ENCODE measurements around the gene PPFIA4.

The PPFIA4 gene

DNA sequence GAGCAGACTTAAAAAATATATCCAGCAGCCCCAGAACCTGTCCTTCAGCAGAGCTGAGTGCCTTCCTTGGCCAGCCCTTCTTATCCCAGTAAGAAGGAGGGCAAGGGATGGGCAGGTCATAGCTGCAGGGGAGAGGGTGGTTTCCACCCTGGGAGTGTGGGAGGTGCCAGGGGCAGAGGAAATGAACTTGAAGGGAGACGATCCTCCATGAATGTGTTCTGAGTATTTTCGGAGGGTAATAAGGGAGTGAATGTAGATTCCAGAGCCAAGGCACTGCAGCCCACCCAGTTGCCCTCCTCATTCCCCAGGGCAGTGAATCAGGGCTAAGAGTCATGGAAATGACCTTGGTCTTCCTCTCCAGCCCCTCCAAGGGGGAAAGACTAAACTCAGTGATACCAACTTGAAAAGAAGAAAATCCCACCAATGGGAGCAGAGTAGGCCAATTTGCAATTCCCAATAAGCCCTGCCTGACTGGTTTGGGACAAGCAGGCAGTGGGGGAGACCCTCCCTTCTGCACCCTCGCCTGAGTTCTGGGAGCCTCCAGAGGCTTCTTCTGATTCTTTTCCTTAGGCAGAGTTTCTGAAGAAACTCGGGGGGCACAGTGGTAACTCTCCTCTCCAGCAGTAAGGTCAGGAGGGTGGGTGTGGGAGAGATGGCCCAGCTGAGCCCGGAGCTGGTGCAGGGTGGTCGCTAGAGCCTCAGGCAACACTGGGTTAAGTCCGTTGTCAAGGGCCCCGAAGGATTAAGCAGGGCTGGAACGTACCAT lies 55.4 kb downstream of the PPFIA4 start:
- DNase-seq (ENCODE audit: low read depth in 2 of 3, low spot score in 1 of 3) = no peak

GRCh38 chr1:203082231-203082505 lies 55.9 kb downstream of the PPFIA4 start:
- DNase-seq (ENCODE audit: low read depth in 2 of 3, low spot score in 1 of 3) = no peak

- no peak for DNase-seq (ENCODE audit: low read depth in 2 of 3, low spot score in 1 of 3)
These were observed 56.5 kb downstream of the PPFIA4 start for GRCh38 chr1:203082571-203083462.

DNA sequence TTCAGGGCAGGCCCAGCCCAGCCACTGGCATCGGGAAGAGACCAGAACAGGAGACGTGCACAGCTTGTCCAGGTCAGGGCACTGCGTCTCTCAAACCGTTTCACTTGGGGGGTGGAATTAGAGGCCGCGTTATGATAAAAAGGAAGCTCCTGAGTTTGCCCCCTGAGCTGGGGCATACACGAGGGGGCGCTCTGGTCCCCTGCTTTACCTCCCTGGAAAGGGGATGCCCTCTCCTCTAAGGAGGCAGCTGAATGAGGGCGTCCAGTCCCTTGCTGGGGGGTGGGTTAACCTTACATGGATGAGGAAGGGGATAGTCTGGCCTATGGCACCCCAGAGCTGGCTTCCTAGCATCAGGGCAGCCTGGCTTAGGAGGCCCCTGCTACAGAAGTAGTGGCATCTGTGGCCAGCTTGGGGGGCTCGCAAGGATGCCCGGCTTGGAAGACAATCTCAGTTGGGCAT lies 57.2 kb downstream of the PPFIA4 start:
- DNase-seq (ENCODE audit: low read depth in 2 of 3, low spot score in 1 of 3) = no peak

DNA sequence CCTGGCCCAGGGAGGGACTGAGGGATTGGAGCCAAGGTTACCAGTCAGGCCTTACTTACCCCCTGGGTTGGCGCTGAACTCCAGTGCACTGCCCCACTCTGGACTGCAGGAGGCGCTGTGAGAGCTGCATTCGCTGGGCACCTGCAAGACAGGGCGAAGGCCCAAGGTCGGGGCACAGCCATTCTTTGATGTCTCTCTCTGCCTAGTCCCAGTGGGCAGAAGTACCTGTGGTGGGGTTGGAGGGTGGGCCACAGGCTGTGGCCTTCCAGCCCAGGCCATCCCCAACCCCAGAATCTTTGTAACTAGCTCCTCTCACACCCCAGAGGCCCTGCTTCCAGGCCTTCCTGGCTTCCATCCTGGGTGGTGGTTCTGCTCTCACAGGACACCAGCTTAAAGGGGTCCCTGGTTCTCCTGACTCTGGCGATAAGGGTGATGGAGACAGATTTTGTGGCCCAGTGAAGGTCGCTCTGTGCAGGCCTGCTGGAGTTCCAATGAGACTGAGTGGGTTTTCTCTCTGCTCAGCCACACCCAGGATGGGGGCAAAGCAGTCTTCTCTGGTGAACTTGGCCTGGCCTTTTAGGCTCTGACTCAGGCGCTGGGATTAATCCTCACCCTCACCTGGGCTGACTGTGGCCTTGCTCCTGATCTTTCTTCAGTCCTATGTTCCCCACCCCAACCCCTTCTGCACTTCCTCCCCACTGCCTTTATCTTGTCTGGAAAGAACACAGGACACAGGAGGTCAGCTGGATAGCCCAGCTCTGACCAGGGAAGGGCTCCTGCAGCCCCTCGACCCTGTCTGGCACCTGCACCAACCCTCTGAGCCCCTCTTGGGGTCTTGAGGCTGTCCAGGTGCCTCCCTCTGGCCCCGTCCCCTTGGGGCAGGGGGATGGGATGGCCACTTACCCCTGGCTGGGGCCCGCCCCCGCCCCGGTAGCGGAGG lies 58.6 kb downstream of the PPFIA4 start:
- DNase-seq (ENCODE audit: low read depth in 2 of 3, low spot score in 1 of 3) = peak in 2 of 3 donors; percentile 28 to 53

- DNase-seq (ENCODE audit: low read depth in 2 of 3, low spot score in 1 of 3) = no peak
These were observed 59.5 kb downstream of the PPFIA4 start, which contains the start of gene MYOG for GRCh38 chr1:203085528-203086406. TSS of gene MYOG (minus strand) at chr1:203086012. CDS start at chr1:203085961, 51 bp downstream.

DNA sequence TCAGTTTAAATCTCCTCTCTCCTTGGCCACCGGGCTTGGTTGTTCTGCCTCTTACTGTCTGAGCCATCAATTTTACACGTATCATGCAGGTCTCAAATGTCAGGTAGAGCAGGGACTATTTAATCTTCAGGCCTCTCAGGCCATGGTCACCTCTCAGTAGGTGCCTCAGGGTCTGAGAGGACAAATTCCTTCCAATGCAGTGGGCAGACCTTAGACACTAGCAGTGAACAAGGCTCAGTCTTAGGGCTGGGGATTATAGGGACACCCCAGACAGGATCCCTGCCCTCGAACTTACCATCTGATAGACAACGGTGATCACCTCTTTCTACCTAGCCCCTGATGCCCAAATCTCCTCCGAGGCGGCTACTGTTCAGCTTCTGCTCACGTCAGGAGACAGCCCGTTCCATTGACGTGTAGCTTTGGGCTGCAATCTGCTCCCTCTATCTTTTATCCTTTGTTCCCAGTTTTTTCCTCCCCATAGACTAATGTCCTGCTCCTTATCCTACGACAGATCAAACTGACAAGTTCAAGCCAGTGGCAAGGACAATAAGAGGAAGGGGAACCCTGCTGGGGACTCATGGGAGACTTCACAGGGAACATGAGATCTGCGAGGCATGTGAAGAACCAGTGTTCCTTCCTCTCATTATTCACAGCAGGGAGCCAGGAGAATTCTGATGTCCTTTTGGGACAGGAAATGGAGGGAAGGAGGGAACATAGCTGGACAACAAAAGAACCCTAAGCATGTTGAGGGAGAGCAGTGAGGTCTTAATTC lies 60.9 kb downstream of the PPFIA4 start:
- no peak for DNase-seq (ENCODE audit: low read depth in 2 of 3, low spot score in 1 of 3)

DNA sequence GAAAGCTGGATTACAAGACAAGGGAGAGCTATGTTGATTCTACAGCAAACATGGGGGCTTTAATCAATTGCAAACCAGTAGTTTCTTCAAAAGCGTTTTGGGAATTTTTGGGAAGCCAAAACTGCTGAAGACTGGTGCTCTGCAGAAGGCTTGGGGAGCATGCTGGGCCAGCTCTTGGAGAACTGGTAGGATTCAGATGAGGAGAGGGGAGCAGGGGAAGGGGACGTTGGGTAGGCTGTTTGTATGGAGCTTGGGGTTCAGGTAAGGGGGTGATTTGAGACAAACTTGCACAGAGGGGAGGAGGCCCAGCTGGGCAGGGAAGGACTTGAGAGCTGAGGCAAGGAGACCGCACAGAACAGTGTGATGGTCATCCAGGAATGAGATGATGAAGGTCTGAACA lies 62.1 kb downstream of the PPFIA4 start:
- DNase-seq (ENCODE audit: low read depth in 2 of 3, low spot score in 1 of 3) = no peak

DNA sequence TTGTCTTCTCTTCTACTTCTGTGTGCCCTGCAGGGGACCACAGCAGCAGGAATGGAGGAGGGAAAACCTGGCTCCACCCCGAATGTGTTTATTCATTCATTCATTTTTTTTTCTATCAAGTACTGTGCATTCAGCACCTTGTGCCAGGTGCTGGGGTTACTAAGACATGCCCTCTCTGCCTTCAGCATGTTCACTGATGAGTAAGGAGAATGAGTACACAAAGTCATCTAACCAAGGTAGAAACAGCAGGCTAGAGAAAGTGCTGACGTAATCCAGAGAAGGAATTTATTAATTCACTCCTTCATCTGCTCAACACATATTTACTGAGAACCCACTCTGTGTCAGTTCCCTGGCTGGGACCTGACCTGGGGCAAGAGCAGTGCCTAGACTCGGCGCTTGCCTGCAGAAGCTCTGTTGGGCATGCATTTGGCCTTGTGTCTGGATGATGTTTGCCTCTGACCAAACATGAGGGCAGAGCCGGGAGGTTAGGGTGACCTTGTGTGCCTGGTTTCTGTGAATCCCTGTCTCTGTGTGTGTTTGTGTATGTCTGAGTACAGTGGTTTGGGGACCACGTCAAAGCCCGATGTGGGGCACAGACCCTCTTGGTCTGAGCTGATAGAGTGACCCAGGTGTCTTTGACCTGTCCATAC lies 62.8 kb downstream of the PPFIA4 start:
- DNase-seq (ENCODE audit: low read depth in 2 of 3, low spot score in 1 of 3) = no peak

DNA sequence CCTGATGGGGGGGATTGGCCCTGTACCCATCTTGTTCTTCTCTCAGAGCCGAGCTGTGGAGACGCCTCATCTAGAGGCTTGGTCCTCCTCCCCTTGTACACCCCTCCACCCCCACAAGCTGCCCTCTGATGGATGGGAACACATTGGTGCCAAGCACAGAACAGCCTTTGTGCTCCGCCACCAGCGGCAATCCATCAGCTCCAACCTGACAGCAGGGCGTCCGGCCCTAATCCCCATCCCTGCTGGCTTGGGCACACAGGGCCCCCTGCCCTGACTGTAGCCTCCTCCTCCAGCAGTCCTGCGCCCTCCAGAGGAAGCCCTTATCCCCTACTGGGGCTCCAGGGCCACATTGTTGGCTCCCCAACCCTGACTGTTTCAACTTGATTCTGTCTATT lies 63.4 kb downstream of the PPFIA4 start:
- DNase-seq (ENCODE audit: low read depth in 2 of 3, low spot score in 1 of 3) = no peak

DNA sequence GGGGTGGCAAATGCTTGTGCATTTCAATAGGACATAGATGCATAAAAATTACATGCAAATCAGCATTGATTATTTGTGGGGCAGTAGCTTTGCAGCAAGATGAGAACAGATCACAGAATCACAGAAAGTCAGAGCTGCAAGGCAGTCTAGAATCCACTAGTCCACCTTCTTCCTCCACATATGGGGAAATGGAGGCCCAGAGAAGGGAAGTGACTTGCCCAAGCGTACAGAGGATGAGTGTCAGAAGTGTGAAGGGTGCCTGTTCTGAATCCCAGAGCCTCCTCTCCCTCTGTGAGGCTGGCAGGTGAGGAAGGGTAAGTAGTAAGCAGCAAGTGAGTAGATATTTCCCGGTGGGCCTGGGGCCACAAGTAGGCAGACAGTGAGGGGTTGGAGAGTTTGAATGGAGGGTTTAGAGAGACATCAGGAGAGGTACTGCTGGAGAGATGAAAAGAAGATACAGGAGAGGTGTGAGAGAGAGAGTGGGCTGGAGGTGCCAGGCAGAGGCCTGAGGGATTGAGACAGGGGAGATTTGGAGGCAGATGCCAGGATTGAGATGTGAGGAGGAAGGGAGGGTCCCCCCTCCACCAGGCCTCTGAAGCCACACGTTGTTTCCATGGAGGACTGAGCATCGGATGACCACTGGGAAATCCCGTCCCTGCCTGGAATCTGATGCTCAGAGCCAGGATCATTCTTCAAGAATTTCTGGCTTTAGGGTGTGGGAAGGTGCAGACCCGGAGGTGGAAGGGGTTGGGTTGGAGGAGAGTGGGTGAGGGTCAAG lies 64.3 kb downstream of the PPFIA4 start:
- DNase-seq (ENCODE audit: low read depth in 2 of 3, low spot score in 1 of 3) = no peak

DNA sequence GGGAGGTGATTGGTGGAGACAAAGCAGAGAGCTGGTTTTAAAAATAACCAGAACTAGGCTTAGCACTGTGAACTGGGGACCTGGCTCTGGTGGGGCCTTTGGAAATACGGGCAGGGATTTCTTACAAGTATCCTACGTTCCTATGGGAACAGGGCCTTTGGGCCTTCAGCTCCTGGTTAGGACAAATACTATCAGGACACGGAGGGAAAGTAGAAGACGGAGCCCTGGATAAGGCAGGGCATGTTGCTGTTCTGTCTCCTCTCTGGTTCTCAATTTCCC lies 64.8 kb downstream of the PPFIA4 start:
- no peak for DNase-seq (ENCODE audit: low read depth in 2 of 3, low spot score in 1 of 3)

GRCh38 chr1:203091761-203092330 lies 65.6 kb downstream of the PPFIA4 start:
- DNase-seq (ENCODE audit: low read depth in 2 of 3, low spot score in 1 of 3) = no peak

GRCh38 chr1:203093754-203094410 lies 67.6 kb downstream of the PPFIA4 start:
- no peak for DNase-seq (ENCODE audit: low read depth in 2 of 3, low spot score in 1 of 3)

DNA sequence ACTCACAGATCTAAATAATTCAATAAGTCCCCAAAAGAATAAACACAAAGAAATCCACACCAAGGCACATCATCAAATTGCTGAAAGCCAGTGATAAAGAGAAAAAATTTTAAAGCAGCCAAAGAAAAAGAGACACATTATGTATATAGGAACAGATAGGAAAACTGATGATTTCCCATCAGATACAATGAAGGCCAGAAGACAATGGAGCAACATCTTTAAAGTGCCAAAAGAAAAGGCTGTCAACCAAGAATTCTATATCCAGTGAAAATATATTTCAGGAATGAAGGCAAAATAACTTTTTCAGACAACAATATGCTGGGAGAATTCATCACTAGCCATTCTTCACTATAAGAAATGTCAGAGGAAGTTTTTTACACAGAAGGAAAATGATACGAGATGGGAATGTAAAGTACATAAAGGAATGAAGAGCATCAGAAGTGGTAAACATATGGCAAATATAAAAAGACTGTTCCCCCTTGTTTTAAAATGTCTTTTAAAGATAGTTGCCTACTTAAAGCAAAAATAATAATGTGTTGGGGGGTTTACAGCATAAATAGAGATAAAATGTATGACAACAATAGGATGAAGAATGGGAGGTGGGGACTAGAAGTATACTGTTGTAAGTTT lies 68.9 kb downstream of the PPFIA4 start:
- DNase-seq (ENCODE audit: low read depth in 2 of 3, low spot score in 1 of 3) = no peak

GRCh38 chr1:203096566-203096965 lies 70.3 kb downstream of the PPFIA4 start:
- DNase-seq (ENCODE audit: low read depth in 2 of 3, low spot score in 1 of 3) = no peak

- no peak for DNase-seq (ENCODE audit: low read depth in 2 of 3, low spot score in 1 of 3)
These were observed 70.7 kb downstream of the PPFIA4 start for GRCh38 chr1:203097001-203097400.

All from stimulated activated CD4-positive, alpha-beta T cell treated with anti-CD3 and anti-CD28 coated beads, Interleukin-12 subunit alpha, Interleukin-12 subunit beta, amount 100 ng/mL, for 48 hours (primary cell).